ENCODE data around the gene AIG1. TPM values are rescaled to one million over a fixed set of nuclear protein-coding genes. Genes with fewer than 3 reads are reported as not detected.
A peak's percentile ranks its signal among the peaks of the same experiment; 100 is the strongest.

Gene AIG1
- total RNA-seq, 1 experiment from 2014 or later, result 29.9 TPM

DNA sequence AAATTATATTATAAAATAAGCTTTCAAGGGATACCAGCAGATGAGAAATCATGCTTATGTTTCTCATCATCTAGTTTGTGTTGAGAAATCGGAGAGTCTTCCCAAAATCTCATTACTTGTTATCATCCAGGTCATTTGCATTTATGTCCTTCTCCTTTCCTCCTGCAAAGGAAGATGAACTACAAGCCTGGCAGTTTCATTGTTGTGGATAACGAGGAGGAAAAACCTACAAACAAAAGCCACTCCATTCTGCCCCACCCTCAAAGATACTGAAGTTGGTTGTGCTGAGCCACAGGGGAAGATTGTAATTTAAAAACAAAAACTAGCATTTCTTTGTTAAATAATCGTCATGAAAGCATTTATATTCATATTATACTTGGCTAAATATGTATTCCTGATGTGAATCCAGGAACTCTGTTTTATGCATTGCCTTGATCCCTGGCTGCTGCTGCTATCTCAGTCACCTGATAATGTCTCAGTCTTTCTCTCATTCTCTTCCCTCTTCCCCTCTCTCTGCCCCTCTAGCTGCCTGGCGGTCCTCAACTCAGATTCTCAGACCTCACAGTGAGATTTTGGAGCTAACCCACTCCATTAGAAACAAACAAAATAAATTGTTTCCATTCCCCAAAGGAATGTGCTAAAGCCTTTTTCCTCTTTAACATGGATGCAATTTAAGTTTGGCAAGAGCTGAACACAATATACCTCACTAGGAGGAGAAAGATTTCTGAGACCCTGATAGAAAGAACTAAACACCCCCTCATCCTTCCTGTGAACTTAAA, 204.5 kb downstream of the AIG1 start:
- peak; percentile 47 to 76 for DNase-seq (ENCODE audit: low read depth in 1 of 2, low spot score in 2 of 2)
- Histone ChIP-seq H3K27ac (peak overlapping the region; percentile 58), H3K27me3 (replicated peaks) (no peaks in the 10 kb centered on the region)

DNA sequence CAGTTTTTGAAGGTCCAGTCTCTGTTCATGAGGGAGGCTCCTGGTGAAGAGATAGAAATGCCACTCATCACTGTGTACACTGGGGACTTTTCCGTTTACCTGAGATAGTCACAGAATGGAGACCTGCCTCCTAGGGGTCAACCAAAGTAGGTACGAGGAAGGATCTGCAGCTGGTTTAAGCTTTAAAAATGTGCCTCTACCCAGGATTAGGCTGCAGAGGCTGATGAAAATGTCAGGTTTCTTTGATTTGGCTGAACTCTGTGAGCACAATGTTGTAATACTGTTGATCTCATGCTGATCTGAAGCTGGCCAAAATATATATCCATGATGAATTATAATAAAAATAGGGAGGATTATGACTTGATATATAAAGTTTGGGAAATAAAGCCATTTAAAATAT, 207.1 kb downstream of the AIG1 start:
- H3K4me3 ChIP-seq, result no peak overlapping the region
- DNase-seq (ENCODE audit: low read depth in 1 of 2, low spot score in 2 of 2), result no peak
- H3K36me3 ChIP-seq, result no peaks in the 10 kb centered on the region
- no peak overlapping the region for H3K27ac ChIP-seq
- H3K27me3 ChIP-seq (replicated peaks), result no peaks in the 10 kb centered on the region
- no peaks in the 10 kb centered on the region for H3K9me3 ChIP-seq (replicated peaks)
- peaks cover 20% of the 10 kb centered on the region for H3K4me1 ChIP-seq (replicated peaks)

More for the DNA sequence above, 204.5 kb downstream of the AIG1 start:
- Histone ChIP-seq H3K4me1 (replicated peaks) (peaks cover 30% of the 10 kb centered on the region), H3K36me3 (no peaks in the 10 kb centered on the region), H3K4me3 (no peak overlapping the region), H3K9me3 (replicated peaks) (no peaks in the 10 kb centered on the region)

DNA sequence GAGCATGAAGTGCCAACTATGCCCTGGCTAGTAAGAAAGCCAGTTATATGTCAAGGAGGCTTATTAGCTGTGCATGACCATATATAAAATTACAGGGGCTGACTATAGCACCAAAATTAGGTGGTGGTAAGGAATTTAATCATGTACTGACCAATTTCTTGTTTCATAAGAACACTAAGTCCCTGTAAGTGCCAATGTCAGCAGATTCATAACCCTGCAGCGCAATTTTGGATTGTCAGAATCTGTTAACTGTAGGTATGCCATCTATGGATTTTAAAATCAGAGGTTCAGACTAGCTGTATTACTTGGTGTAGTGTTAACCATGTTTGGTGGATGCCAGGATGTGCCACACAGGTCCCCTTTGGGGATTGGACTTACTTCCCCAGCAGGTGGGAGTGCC, 207.8 kb downstream of the AIG1 start:
- Histone ChIP-seq H3K9me3 (replicated peaks) (no peaks in the 10 kb centered on the region), H3K36me3 (no peaks in the 10 kb centered on the region), H3K4me3 (no peak overlapping the region), H3K4me1 (replicated peaks) (peaks cover 20% of the 10 kb centered on the region), H3K27me3 (replicated peaks) (no peaks in the 10 kb centered on the region), H3K27ac (no peak overlapping the region)
- DNase-seq (ENCODE audit: low read depth in 1 of 2, low spot score in 2 of 2), result no peak

DNA sequence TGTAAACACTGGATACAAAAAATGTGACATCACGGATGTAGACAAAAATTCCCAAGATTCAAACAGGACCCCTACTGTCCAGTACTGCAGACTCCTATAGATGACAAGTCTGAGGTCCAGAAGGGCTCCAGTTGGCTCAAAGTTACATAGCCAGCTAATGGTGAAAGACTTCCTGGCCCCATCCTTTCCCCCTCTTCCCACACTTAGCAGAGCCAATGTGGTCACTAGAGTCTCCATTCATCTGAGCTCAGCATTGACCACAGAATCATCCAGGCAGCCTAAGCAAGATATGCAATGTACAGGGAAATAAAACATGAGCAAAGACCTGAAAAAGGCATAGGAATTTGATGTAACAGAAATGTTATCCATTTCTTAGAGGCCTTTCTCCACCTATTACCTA, 209.3 kb downstream of the AIG1 start:
- Histone ChIP-seq H3K27ac (no peak overlapping the region), H3K36me3 (no peaks in the 10 kb centered on the region), H3K27me3 (replicated peaks) (no peaks in the 10 kb centered on the region), H3K4me3 (no peak overlapping the region), H3K4me1 (replicated peaks) (peaks cover 10% of the 10 kb centered on the region), H3K9me3 (replicated peaks) (no peaks in the 10 kb centered on the region)
- DNase-seq (ENCODE audit: low read depth in 1 of 2, low spot score in 2 of 2), result no peak

- no peak overlapping the region for H3K27ac ChIP-seq
- no peaks in the 10 kb centered on the region for H3K36me3 ChIP-seq
- DNase-seq (ENCODE audit: low read depth in 1 of 2, low spot score in 2 of 2), result no peak
- H3K9me3 ChIP-seq (replicated peaks), result no peaks in the 10 kb centered on the region
- H3K4me3 ChIP-seq, result no peak overlapping the region
- H3K4me1 ChIP-seq (replicated peaks), result peaks cover under 1% of the 10 kb centered on the region
- no peaks in the 10 kb centered on the region for H3K27me3 ChIP-seq (replicated peaks)
Observed at GRCh38 chr6:143271024-143271423, 210.3 kb downstream of the AIG1 start.

- no peaks in the 10 kb centered on the region for H3K4me1 ChIP-seq (replicated peaks)
- H3K9me3 ChIP-seq (replicated peaks), result no peaks in the 10 kb centered on the region
- no peaks in the 10 kb centered on the region for H3K36me3 ChIP-seq
- no peaks in the 10 kb centered on the region for H3K27me3 ChIP-seq (replicated peaks)
- H3K4me3 ChIP-seq, result no peak overlapping the region
- no peak overlapping the region for H3K27ac ChIP-seq
- no peak for DNase-seq (ENCODE audit: low read depth in 1 of 2, low spot score in 2 of 2)
Observed at GRCh38 chr6:143276436-143276835, 215.7 kb downstream of the AIG1 start.

DNA sequence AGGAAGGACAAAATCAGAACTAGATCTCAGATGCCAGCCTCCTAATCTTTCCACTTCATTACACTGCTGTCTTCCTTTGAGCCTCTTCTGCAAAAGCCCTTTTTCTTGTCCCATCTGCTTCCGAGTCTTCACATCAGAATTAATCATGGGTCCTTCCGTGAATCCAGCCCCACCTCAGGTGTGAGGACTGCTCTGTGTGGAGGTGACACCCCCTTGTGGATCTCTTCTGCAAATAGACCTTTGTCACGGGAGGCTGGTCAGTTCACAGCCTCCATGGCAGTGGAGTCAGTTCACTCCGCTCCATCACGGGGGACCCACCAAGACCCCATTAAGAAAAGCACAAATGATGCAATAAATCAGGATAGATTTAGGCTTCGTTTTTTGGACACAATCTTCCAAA, 218.7 kb downstream of the AIG1 start:
- Histone ChIP-seq H3K9me3 (replicated peaks) (no peaks in the 10 kb centered on the region), H3K4me3 (no peak overlapping the region), H3K36me3 (no peaks in the 10 kb centered on the region), H3K4me1 (replicated peaks) (peaks cover 7% of the 10 kb centered on the region), H3K27me3 (replicated peaks) (no peaks in the 10 kb centered on the region), H3K27ac (no peak overlapping the region)
- DNase-seq (ENCODE audit: low read depth in 1 of 2, low spot score in 2 of 2), result no peak

DNA sequence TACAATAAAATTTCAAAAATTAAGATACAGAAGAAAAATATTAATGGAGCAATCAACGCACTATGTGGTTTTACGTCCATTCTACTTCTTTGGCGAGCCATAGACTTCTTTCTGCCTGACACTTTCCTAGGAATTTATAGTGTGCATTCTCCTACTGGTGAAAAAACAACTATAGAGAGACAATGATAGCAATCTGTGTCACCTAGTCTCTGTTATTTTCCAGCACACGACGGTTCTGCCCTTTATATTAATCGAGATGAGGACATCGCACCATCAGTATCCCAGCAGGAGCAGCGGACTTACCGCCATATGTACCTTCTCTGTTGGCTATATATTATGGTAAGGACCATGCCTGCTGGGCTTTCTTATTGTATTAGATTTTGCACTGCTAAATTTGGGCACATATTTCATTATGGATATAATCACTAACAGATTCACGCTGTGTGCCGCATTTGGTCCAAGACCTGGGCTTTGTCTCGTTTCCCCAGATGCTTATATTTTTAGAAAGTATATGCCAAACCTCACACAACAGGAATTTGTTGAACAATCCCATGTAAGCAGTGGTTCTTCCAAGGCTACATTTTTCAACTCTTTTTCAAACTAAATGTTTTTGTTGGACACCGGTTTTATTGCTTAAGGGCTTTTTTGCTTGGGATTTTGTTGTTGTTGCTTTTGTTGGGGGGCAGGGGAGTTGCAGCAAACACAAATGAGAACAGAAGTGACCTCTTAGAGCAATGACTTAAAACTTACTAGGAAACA, 223.4 kb downstream of the AIG1 start:
- peak in 1 of 2 experiments; percentile 27 for DNase-seq (ENCODE audit: low read depth in 1 of 2, low spot score in 2 of 2)

GRCh38 chr6:143286251-143286795, 225.6 kb downstream of the AIG1 start:
- peak in 1 of 2 experiments; percentile 58 for DNase-seq (ENCODE audit: low read depth in 1 of 2, low spot score in 2 of 2)
- no peaks in the 10 kb centered on the region for H3K36me3 ChIP-seq
- peak overlapping the region; percentile 84 for H3K27ac ChIP-seq
- H3K9me3 ChIP-seq (replicated peaks), result no peaks in the 10 kb centered on the region
- H3K4me3 ChIP-seq, result no peak overlapping the region
- H3K27me3 ChIP-seq (replicated peaks), result no peaks in the 10 kb centered on the region
- peaks cover 33% of the 10 kb centered on the region for H3K4me1 ChIP-seq (replicated peaks)

More for the DNA sequence above, 223.4 kb downstream of the AIG1 start:
- H3K36me3 ChIP-seq, result no peaks in the 10 kb centered on the region
- H3K4me1 ChIP-seq (replicated peaks), result peaks cover 33% of the 10 kb centered on the region
- H3K4me3 ChIP-seq, result no peak overlapping the region
- no peaks in the 10 kb centered on the region for H3K9me3 ChIP-seq (replicated peaks)
- H3K27ac ChIP-seq, result 0 out of 2 replicates have a peak overlapping the region, but pooled peaks have one; percentile 10
- no peaks in the 10 kb centered on the region for H3K27me3 ChIP-seq (replicated peaks)

- Histone ChIP-seq H3K36me3 (no peaks in the 10 kb centered on the region), H3K27ac (no peak overlapping the region), H3K9me3 (replicated peaks) (no peaks in the 10 kb centered on the region), H3K4me1 (replicated peaks) (peaks cover 31% of the 10 kb centered on the region), H3K4me3 (no peak overlapping the region), H3K27me3 (replicated peaks) (no peaks in the 10 kb centered on the region)
- DNase-seq (ENCODE audit: low read depth in 1 of 2, low spot score in 2 of 2), result no peak
Observed at GRCh38 chr6:143288923-143289322, 228.2 kb downstream of the AIG1 start.

GRCh38 chr6:143290206-143290605, 229.5 kb downstream of the AIG1 start:
- no peak for DNase-seq (ENCODE audit: low read depth in 1 of 2, low spot score in 2 of 2)

DNA sequence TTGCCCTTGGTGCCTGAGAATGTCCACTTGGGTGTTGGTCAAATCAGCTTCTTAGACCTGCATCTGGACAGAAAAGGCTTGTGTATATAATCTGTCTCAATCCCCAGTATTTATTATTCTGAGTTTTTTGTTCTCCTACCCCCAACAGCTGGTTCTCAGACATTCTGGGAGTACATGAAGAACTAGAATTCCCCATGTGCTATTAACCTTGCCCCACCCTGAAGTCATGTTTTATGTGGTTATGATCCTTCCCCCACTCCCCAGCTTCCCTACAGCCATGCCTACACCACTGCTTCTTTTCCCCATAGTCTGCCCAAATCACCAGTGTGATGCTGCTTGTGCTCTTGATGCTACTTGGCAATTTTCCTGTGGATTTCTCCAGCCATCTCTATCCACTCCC, 232.8 kb downstream of the AIG1 start:
- no peak overlapping the region for H3K27ac ChIP-seq
- H3K4me1 ChIP-seq (replicated peaks), result no peaks in the 10 kb centered on the region
- no peaks in the 10 kb centered on the region for H3K27me3 ChIP-seq (replicated peaks)
- DNase-seq (ENCODE audit: low read depth in 1 of 2, low spot score in 2 of 2), result no peak
- H3K36me3 ChIP-seq, result no peaks in the 10 kb centered on the region
- H3K9me3 ChIP-seq (replicated peaks), result no peaks in the 10 kb centered on the region
- no peak overlapping the region for H3K4me3 ChIP-seq

More at GRCh38 chr6:143290206-143290605, 229.5 kb downstream of the AIG1 start:
- H3K4me3 ChIP-seq, result no peak overlapping the region
- no peaks in the 10 kb centered on the region for H3K9me3 ChIP-seq (replicated peaks)
- no peak overlapping the region for H3K27ac ChIP-seq
- no peaks in the 10 kb centered on the region for H3K27me3 ChIP-seq (replicated peaks)
- H3K4me1 ChIP-seq (replicated peaks), result peaks cover 20% of the 10 kb centered on the region
- H3K36me3 ChIP-seq, result no peaks in the 10 kb centered on the region

DNA sequence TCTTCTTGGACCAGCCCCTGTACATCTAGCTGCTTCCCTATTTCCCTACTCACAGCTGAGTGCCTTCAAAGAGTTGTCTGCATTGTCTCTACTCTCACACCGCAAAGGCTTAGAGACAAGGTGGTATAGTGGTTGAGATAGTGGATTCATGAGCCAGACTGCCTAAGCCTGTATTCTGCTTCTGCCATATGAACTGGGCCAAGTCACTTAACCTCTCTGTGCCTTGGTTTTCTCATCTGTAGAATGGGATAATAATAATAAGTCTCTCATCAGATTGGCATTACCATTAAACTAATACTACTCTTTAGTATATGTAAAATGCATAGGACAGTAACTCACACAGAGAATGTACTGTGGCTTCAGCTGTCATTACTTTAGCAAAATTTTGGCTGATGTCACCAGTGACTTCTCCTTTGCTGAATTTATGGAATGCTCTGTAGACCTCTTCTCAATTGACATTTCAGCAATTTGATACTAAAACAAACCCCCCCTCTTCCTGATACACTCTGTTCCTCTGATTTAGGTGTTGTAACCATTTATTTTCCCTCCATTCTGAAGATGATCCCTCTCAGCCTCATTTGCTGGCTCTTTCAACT, 233.7 kb downstream of the AIG1 start:
- no peaks in the 10 kb centered on the region for H3K4me1 ChIP-seq (replicated peaks)
- H3K27me3 ChIP-seq (replicated peaks), result no peaks in the 10 kb centered on the region
- no peak overlapping the region for H3K4me3 ChIP-seq
- H3K9me3 ChIP-seq (replicated peaks), result no peaks in the 10 kb centered on the region
- no peak for DNase-seq (ENCODE audit: low read depth in 1 of 2, low spot score in 2 of 2)
- no peak overlapping the region for H3K27ac ChIP-seq
- H3K36me3 ChIP-seq, result no peaks in the 10 kb centered on the region

GRCh38 chr6:143295932-143296331, 235.2 kb downstream of the AIG1 start:
- H3K4me3 ChIP-seq, result no peak overlapping the region
- H3K4me1 ChIP-seq (replicated peaks), result no peaks in the 10 kb centered on the region
- no peaks in the 10 kb centered on the region for H3K9me3 ChIP-seq (replicated peaks)
- DNase-seq (ENCODE audit: low read depth in 1 of 2, low spot score in 2 of 2), result no peak
- H3K27ac ChIP-seq, result no peak overlapping the region
- H3K36me3 ChIP-seq, result no peaks in the 10 kb centered on the region
- no peaks in the 10 kb centered on the region for H3K27me3 ChIP-seq (replicated peaks)

Measured in SJSA1 (cell line).